Endothelial cell of umbilical vein (primary cell): ENCODE data around the gene CNKSR3. TPM values are rescaled to one million over a fixed set of nuclear protein-coding genes. Genes with fewer than 3 reads are reported as not detected.

Source experiments
- BruUV-seq: library from RNA; stranded (reverse); fragments of 400-500 nt; replicated peaks from 2 replicates; lab custom pipeline; 2021; lab: Mats Ljungman, UMichigan
- CTCF ChIA-PET: fragments of 300-600, 350-600 bp; sonication (Branson Sonifier 250); formaldehyde crosslinking; loops from one replicate; lab custom pipeline; 2021; ENCODE audit warnings: antibody characterized with exemption, inconsistent platforms; lab: Charles Lee
- POLR2A ChIA-PET: fragments of 300-600, 350-600 bp; sonication (Branson Sonifier 250); formaldehyde crosslinking; loops from one replicate; lab custom pipeline; 2021; ENCODE audit warnings: antibody characterized with exemption, inconsistent platforms; lab: Charles Lee
- DNase-seq: peaks from one replicate; pipeline ENCODE4 v3.0.0-alpha.2; 2011; ENCODE audit warnings: low read depth, low spot score
- FAIRE-seq: peaks from 2 replicates; lab custom pipeline; 2011; peaks lifted over from hg19 to GRCh38; lab: Jason Lieb, UNC
- H2AFZ ChIP-seq: 2 replicates; pipeline ENCODE4 v1.6.0; 2012; ENCODE audit warnings: low read depth, low read length, control low read depth, inconsistent platforms
- H3K27ac ChIP-seq: 2 replicates; pipeline ENCODE4 v1.5.1; 2011; ENCODE audit warnings: low read depth, mild to moderate bottlenecking, control low read depth, low read length, moderate library complexity; ENCODE audit not compliant: insufficient read depth
- H3K27me3 ChIP-seq, 2 experiments: 2 replicates each; pipeline versions ENCODE4 v1.6.0 to v1.6.1; 2011; ENCODE audit warnings: low read length in 2 of 2, mixed read lengths in 1 of 2; ENCODE audit not compliant: control insufficient read depth in 2 of 2, insufficient read depth in 2 of 2
- H3K36me3 ChIP-seq, 2 experiments: 2 replicates in 1 of 2; 3 replicates in 1 of 2; pipeline ENCODE4 v1.5.1; 2011; ENCODE audit warnings: low read length in 2 of 2, mild to moderate bottlenecking in 1 of 2, moderate library complexity in 1 of 2; ENCODE audit not compliant: control insufficient read depth in 2 of 2, insufficient read depth in 2 of 2; ENCODE audit errors: extremely low read depth in 1 of 2
- H3K4me1 ChIP-seq: 3 replicates; pipeline ENCODE4 v1.5.1; 2011; ENCODE audit warnings: mild to moderate bottlenecking, low read length; ENCODE audit not compliant: control insufficient read depth, insufficient read depth; ENCODE audit errors: extremely low read depth
- H3K4me2 ChIP-seq: 2 replicates; pipeline ENCODE4 v1.6.1; 2011; ENCODE audit warnings: low read length, control low read depth, mixed read lengths; ENCODE audit not compliant: insufficient read depth
- H3K4me3 ChIP-seq, 3 experiments: fragments of 200-600 bp in 1 of 3; sonication (generic), shearing (Covaris generic) in 1 of 3; replicated peaks in 1 of 3; 2 replicates each; pipeline ENCODE4 v1.5.1; 2011 to 2016; ENCODE audit warnings: control low read depth in 3 of 3, low read length in 3 of 3, mild to moderate bottlenecking in 2 of 3, inconsistent platforms in 1 of 3, low read depth in 1 of 3, moderate library complexity in 1 of 3; ENCODE audit not compliant: insufficient read depth in 1 of 3
- H3K79me2 ChIP-seq: 2 replicates; pipeline ENCODE4 v1.6.0; 2012; ENCODE audit warnings: low read length, inconsistent platforms; ENCODE audit not compliant: control insufficient read depth, insufficient read depth
- H3K9ac ChIP-seq: replicated peaks from 2 replicates; pipeline ENCODE3; 2011; ENCODE audit warnings: low read length, control low read depth; ENCODE audit not compliant: insufficient read depth; ENCODE audit errors: extremely low read depth
- H3K9me1 ChIP-seq: replicated peaks from 3 replicates; pipeline ENCODE4 v1.6.0; 2011; ENCODE audit warnings: mild to moderate bottlenecking, low read length; ENCODE audit not compliant: control insufficient read depth, insufficient read depth; ENCODE audit errors: extremely low read depth
- H3K9me3 ChIP-seq: replicated peaks from 2 replicates; pipeline ENCODE4 v1.5.1; 2012; ENCODE audit warnings: low read length, inconsistent platforms; ENCODE audit not compliant: control insufficient read depth, insufficient read depth
- H4K20me1 ChIP-seq: replicated peaks from 2 replicates; pipeline ENCODE3; 2011; ENCODE audit warnings: mild to moderate bottlenecking, low read length; ENCODE audit not compliant: control insufficient read depth, insufficient read depth; ENCODE audit errors: extremely low read depth
- EZH2 ChIP-seq: IDR thresholded peaks from 2 replicates; pipeline ENCODE4 v1.6.1; 2012; ENCODE audit warnings: borderline replicate concordance, low read depth, mild to moderate bottlenecking, moderate library complexity, low read length, inconsistent platforms; ENCODE audit not compliant: severe bottlenecking
- FOS ChIP-seq: IDR thresholded peaks from 2 replicates; pipeline ENCODE4 v1.6.1; 2011; ENCODE audit warnings: mild to moderate bottlenecking, low read length, moderate library complexity, borderline replicate concordance; ENCODE audit not compliant: insufficient read depth
- GATA2 ChIP-seq: IDR thresholded peaks from 2 replicates; pipeline ENCODE4 v1.7.0; 2011; ENCODE audit warnings: low read depth, mild to moderate bottlenecking, moderate library complexity, mixed read lengths, low read length; ENCODE audit not compliant: insufficient read length, insufficient read depth
- JUN ChIP-seq: IDR thresholded peaks from 2 replicates; pipeline ENCODE4 v1.6.1; 2011; ENCODE audit warnings: borderline replicate concordance, low read depth; ENCODE audit not compliant: insufficient read length, insufficient read depth
- MYC ChIP-seq: IDR thresholded peaks from one replicate; pipeline ENCODE4 v1.6.1; 2011; ENCODE audit warnings: mild to moderate bottlenecking, low read depth, low read length
- POLR2A ChIP-seq: IDR thresholded peaks from 2 replicates; pipeline ENCODE4 v1.6.1; 2012; ENCODE audit warnings: low read depth, mild to moderate bottlenecking, control low read depth, low read length
- POLR2AphosphoS5 ChIP-seq: IDR thresholded peaks from 2 replicates; pipeline ENCODE4 v1.6.1; 2012; ENCODE audit warnings: low read depth, mild to moderate bottlenecking, control low read depth, low read length, moderate library complexity; ENCODE audit not compliant: insufficient read depth
- dilution Hi-C: fragments of 300-500 bp; cut with MboI; formaldehyde crosslinking; loops from one replicate; pipeline ENCODE4 v1.15.0; 2019; ENCODE audit warnings: low sequenced_read_pairs; ENCODE audit not compliant: extremely low pct_ligation_motif_present
- intact Hi-C: fragments of 100-400 bp; cut with micrococcal nuclease; formaldehyde crosslinking; loops from one replicate; pipeline ENCODE4 v1.10.0; 2022
- polyA plus RNA-seq, 4 experiments: library from polyadenylated mRNA; depleted of rRNA in 3 of 4; stranded (reverse) in 3 of 4; unstranded in 1 of 4; fragments of >200 nt; gene quantifications; 2 replicates each; pipeline versions ENCODE4 v1.2.1 to v1.2.3, GENCODE V29; 2011 to 2012; ENCODE audit warnings: missing spikeins in 1 of 4
- total RNA-seq: library from RNA; stranded (reverse); gene quantifications from 2 replicates; pipeline ENCODE4 v1.2.3, GENCODE V29; 2021
- TF ChIP-seq, protein P1 (sequence below): IDR thresholded peaks from 2 replicates; pipeline ENCODE4 v1.6.1; 2011; ENCODE audit not compliant: insufficient read depth, insufficient read length
- TF ChIP-seq, protein P2 (sequence below), 2 donors: IDR thresholded peaks; 1 replicate in 1 of 2; 2 replicates in 1 of 2; pipeline ENCODE4 v1.5.1; 2011; ENCODE audit warnings: low read length in 2 of 2, mild to moderate bottlenecking in 2 of 2, moderate library complexity in 2 of 2, control low read depth in 1 of 2, inconsistent platforms in 1 of 2, low read depth in 1 of 2; ENCODE audit not compliant: insufficient read depth in 1 of 2; ENCODE audit errors: extremely low read depth in 1 of 2

CNKSR3 gene
- total and polyA plus RNA-seq, 2 donors (not counting 3 experiments of a cell fraction or from before 2014, with no cell fraction given): 2.3 to 15.6 TPM

- Histone ChIP-seq H3K9ac (no peak overlapping the region), H3K9me3 (no peaks in the 10 kb centered on the region), H2AFZ (no peak overlapping the region), H4K20me1 (no peaks in the 10 kb centered on the region), H3K27ac (no peak overlapping the region), H3K4me1 (peaks cover 13% of the 10 kb centered on the region), H3K36me3 (no peaks in the 10 kb centered on the region), H3K4me3 (no peak overlapping the region), H3K4me2 (no peak overlapping the region), H3K79me2 (no peaks in the 10 kb centered on the region), H3K9me1 (no peaks in the 10 kb centered on the region), H3K27me3 (no peaks in the 10 kb centered on the region)
- dilution Hi-C loops: no loop called here
- POLR2A ChIA-PET: no interaction called here
- FAIRE-seq: no peak
- BruUV-seq: no TSS peak
- DNase-seq: no peak
- intact Hi-C loops: no loop called here
- CTCF ChIA-PET: interaction anchor here (0.6 kb wide), 1 partner anchor 684 kb away, joined by 4 read pairs; no protein-coding TSS in a partner anchor
- no peak for TF ChIP-seq MYC
- TF ChIP-seq, protein P1, sequence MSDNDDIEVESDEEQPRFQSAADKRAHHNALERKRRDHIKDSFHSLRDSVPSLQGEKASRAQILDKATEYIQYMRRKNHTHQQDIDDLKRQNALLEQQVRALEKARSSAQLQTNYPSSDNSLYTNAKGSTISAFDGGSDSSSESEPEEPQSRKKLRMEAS: no peak
- TF ChIP-seq GATA2: no peak
- TF ChIP-seq POLR2A: no peak
- TF ChIP-seq JUN: no peak
- TF ChIP-seq EZH2: no peak
- no peak for TF ChIP-seq FOS
Observed at GRCh38 chr6:154479351-154479769, 31.1 kb downstream of the CNKSR3 start.

DNA sequence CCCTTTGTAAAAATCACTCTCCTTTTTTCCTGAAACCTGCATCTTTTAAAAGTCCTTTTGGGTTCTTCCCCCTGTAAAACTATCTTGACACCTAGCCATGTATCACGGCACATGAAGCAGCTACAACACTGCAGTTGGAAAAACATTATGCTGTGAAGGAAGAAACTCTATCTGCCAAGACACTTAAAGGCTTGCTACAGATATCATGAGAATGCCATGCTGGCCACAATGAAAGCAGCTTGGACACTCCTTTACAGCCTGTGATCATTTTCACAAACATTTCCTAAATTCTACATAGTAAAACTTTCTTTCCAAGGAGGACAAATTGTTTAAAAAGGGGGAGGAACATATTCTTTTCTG lies 31.8 kb downstream of the CNKSR3 start:
- Histone ChIP-seq H4K20me1 (no peaks in the 10 kb centered on the region), H3K4me2 (no peak overlapping the region), H3K27me3 (no peaks in the 10 kb centered on the region), H2AFZ (no peak overlapping the region), H3K9ac (no peak overlapping the region), H3K4me3 (no peak overlapping the region), H3K9me3 (no peaks in the 10 kb centered on the region), H3K79me2 (no peaks in the 10 kb centered on the region), H3K27ac (no peak overlapping the region), H3K4me1 (peaks cover 13% of the 10 kb centered on the region), H3K36me3 (no peaks in the 10 kb centered on the region), H3K9me1 (no peaks in the 10 kb centered on the region)
- TF ChIP-seq EZH2: no peak
- no peak for TF ChIP-seq FOS
- TF ChIP-seq MYC: no peak
- no peak for TF ChIP-seq POLR2A
- no peak for TF ChIP-seq JUN
- no peak for TF ChIP-seq POLR2AphosphoS5
- TF ChIP-seq, protein P1: no peak
- TF ChIP-seq, protein P2, sequence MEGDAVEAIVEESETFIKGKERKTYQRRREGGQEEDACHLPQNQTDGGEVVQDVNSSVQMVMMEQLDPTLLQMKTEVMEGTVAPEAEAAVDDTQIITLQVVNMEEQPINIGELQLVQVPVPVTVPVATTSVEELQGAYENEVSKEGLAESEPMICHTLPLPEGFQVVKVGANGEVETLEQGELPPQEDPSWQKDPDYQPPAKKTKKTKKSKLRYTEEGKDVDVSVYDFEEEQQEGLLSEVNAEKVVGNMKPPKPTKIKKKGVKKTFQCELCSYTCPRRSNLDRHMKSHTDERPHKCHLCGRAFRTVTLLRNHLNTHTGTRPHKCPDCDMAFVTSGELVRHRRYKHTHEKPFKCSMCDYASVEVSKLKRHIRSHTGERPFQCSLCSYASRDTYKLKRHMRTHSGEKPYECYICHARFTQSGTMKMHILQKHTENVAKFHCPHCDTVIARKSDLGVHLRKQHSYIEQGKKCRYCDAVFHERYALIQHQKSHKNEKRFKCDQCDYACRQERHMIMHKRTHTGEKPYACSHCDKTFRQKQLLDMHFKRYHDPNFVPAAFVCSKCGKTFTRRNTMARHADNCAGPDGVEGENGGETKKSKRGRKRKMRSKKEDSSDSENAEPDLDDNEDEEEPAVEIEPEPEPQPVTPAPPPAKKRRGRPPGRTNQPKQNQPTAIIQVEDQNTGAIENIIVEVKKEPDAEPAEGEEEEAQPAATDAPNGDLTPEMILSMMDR (IDR thresholded peaks at IDR 0.05; ENCODE audit: extremely low read depth in 1 of 2, insufficient read depth in 1 of 2, low read depth in 1 of 2, low read length in 2 of 2): no peak
- TF ChIP-seq GATA2: no peak
- dilution Hi-C loops (no loop called here), intact Hi-C loops (no loop called here)
- no peak for FAIRE-seq
- no peak for DNase-seq
- no TSS peak for BruUV-seq
- POLR2A ChIA-PET: no interaction called here
- CTCF ChIA-PET: no interaction called here
